GM23338 (cell line): ENCODE data around the gene EXOC3L1. TPM values are rescaled to one million over a fixed set of nuclear protein-coding genes. Genes with fewer than 3 reads are reported as not detected.
A peak's percentile ranks its signal among the peaks of the same experiment; 100 is the strongest.

Source experiments
- ATAC-seq: fragments of 200-7000 bp; cut with Tn5 transposase; 3 replicates; pipeline ENCODE4 v1.9.1; 2020
- DNase-seq: peaks from one replicate; pipeline ENCODE4 v3.0.0-alpha.2; 2015; ENCODE audit warnings: low spot score
- H2AFZ ChIP-seq: fragments of 200-600 bp; sonication (generic); 2 replicates; pipeline ENCODE4 v1.8.0; 2016; ENCODE audit warnings: antibody characterized with exemption, mild to moderate bottlenecking, moderate library complexity
- H3F3A ChIP-seq: fragments of 200-600 bp; sonication (generic); replicated peaks from 2 replicates; pipeline ENCODE4 v1.8.0; 2017; ENCODE audit warnings: antibody characterized with exemption, mixed run types, low read depth
- H3K27ac ChIP-seq: fragments of 200-600 bp; sonication (generic); 2 replicates; pipeline ENCODE4 v1.6.1; 2016; ENCODE audit warnings: low read depth
- H3K27me3 ChIP-seq: fragments of 200-600 bp; sonication (generic); 2 replicates; pipeline ENCODE4 v1.8.0; 2016; ENCODE audit warnings: mild to moderate bottlenecking, mixed run types, moderate library complexity; ENCODE audit not compliant: insufficient read depth
- H3K36me3 ChIP-seq: fragments of 200-600 bp; sonication (generic); 2 replicates; pipeline ENCODE4 v1.8.0; 2016; ENCODE audit warnings: mild to moderate bottlenecking; ENCODE audit not compliant: insufficient read depth
- H3K4me1 ChIP-seq: fragments of 200-600 bp; sonication (generic); 2 replicates; pipeline ENCODE4 v1.8.0; 2016; ENCODE audit warnings: mild to moderate bottlenecking, moderate library complexity; ENCODE audit not compliant: insufficient read depth
- H3K4me2 ChIP-seq: fragments of 200-600 bp; sonication (generic); 2 replicates; pipeline ENCODE4 v1.7.1; 2017; ENCODE audit warnings: mixed run types
- H3K4me3 ChIP-seq: fragments of 200-600 bp; sonication (generic); 2 replicates; pipeline ENCODE4 v1.6.1; 2016; ENCODE audit warnings: mixed run types
- H3K79me2 ChIP-seq: fragments of 200-600 bp; sonication (generic); replicated peaks from 2 replicates; pipeline ENCODE4 v1.8.0; 2017; ENCODE audit warnings: mild to moderate bottlenecking; ENCODE audit not compliant: insufficient read depth
- H3K9me2 ChIP-seq: fragments of 200-600 bp; sonication (generic); 2 replicates; pipeline ENCODE4 v1.8.0; 2017; ENCODE audit not compliant: insufficient read depth
- H4K20me1 ChIP-seq: fragments of 200-600 bp; sonication (generic); replicated peaks from 2 replicates; pipeline ENCODE4 v1.8.0; 2017; ENCODE audit warnings: mild to moderate bottlenecking; ENCODE audit not compliant: insufficient read depth
- H3K27ac Mint-ChIP-seq: 2 replicates; pipeline ENCODE4 v1.8.0; 2020; ENCODE audit warnings: inconsistent platforms, mild to moderate bottlenecking, moderate library complexity, mixed read lengths
- H3K27me3 Mint-ChIP-seq: 3 replicates; pipeline ENCODE4 v1.8.0; 2022; ENCODE audit warnings: low read depth, mild to moderate bottlenecking, moderate library complexity, mixed read lengths, inconsistent platforms; ENCODE audit not compliant: insufficient read depth, poor library complexity
- H3K36me3 Mint-ChIP-seq: 3 replicates; pipeline ENCODE4 v1.8.0; 2021; ENCODE audit warnings: low read depth, mild to moderate bottlenecking, inconsistent platforms, moderate library complexity, mixed read lengths
- H3K4me1 Mint-ChIP-seq: 3 replicates; pipeline ENCODE4 v1.8.0; 2020; ENCODE audit warnings: mild to moderate bottlenecking, inconsistent platforms, mixed read lengths
- H3K4me3 Mint-ChIP-seq: 3 replicates; pipeline ENCODE4 v1.8.0; 2021; ENCODE audit warnings: moderate library complexity, mild to moderate bottlenecking, inconsistent platforms, mixed read lengths
- H3K9me3 Mint-ChIP-seq: 3 replicates; pipeline ENCODE4 v1.8.0; 2020; ENCODE audit warnings: moderate library complexity, mild to moderate bottlenecking, inconsistent platforms, mixed read lengths
- NANOG ChIP-seq: IDR thresholded peaks from 2 replicates; pipeline ENCODE4 v1.6.1; 2016; ENCODE audit warnings: antibody characterized with exemption, borderline replicate concordance
- POLR2AphosphoS5 ChIP-seq: IDR thresholded peaks from 2 replicates; pipeline ENCODE4 v1.6.1; 2016; ENCODE audit warnings: antibody characterized with exemption, low read depth
- STAT1 ChIP-seq: IDR thresholded peaks from one replicate; pipeline ENCODE4 v1.6.1; 2016; ENCODE audit warnings: antibody characterized with exemption; ENCODE audit not compliant: unreplicated experiment
- ZNF331 ChIP-seq: fragments of 250-450 bp; sonication (Bioruptor Pico); IDR thresholded peaks from 2 replicates; pipeline ENCODE4 v1.5.0; 2020; ENCODE audit warnings: low read depth, mild to moderate bottlenecking, moderate library complexity
- polyA plus RNA-seq: library from polyadenylated mRNA; unstranded; fragments of >200 nt; fragmentation: Nextera tagmentation; extraction: Ambion mirVana; gene quantifications from 2 replicates; pipeline ENCODE4 v1.2.1, GENCODE V29; 2016
- total RNA-seq: library from RNA; depleted of rRNA; stranded (reverse); fragments of >200 nt; shearing (Covaris generic); gene quantifications from 2 replicates; pipeline ENCODE4 v1.2.3, GENCODE V29; 2014
- TF ChIP-seq, protein P1 (sequence below): fragments of 250-450 bp; sonication (Bioruptor Pico); IDR thresholded peaks from 2 replicates; pipeline ENCODE4 v1.5.0; 2020; ENCODE audit warnings: mild to moderate bottlenecking, moderate library complexity
- TF ChIP-seq, protein P2 (sequence below): IDR thresholded peaks from 2 replicates; pipeline ENCODE4 v1.6.1; 2016; ENCODE audit warnings: antibody characterized with exemption
- TF ChIP-seq, protein P3 (sequence below), 2 experiments: fragments of 200-600 bp in 1 of 2; sonication (generic) in 1 of 2; conservative IDR thresholded peaks; 2 replicates each; pipeline versions ENCODE4 v1.5.1 to v1.6.1; 2016 to 2017; ENCODE audit warnings: antibody characterized with exemption in 2 of 2, low read depth in 2 of 2, mild to moderate bottlenecking in 2 of 2, moderate library complexity in 1 of 2

Gene EXOC3L1
- total and polyA plus RNA-seq, 2 experiments from 2014 or later, result 1.1 to 2.3 TPM

- TF ChIP-seq, protein P1, sequence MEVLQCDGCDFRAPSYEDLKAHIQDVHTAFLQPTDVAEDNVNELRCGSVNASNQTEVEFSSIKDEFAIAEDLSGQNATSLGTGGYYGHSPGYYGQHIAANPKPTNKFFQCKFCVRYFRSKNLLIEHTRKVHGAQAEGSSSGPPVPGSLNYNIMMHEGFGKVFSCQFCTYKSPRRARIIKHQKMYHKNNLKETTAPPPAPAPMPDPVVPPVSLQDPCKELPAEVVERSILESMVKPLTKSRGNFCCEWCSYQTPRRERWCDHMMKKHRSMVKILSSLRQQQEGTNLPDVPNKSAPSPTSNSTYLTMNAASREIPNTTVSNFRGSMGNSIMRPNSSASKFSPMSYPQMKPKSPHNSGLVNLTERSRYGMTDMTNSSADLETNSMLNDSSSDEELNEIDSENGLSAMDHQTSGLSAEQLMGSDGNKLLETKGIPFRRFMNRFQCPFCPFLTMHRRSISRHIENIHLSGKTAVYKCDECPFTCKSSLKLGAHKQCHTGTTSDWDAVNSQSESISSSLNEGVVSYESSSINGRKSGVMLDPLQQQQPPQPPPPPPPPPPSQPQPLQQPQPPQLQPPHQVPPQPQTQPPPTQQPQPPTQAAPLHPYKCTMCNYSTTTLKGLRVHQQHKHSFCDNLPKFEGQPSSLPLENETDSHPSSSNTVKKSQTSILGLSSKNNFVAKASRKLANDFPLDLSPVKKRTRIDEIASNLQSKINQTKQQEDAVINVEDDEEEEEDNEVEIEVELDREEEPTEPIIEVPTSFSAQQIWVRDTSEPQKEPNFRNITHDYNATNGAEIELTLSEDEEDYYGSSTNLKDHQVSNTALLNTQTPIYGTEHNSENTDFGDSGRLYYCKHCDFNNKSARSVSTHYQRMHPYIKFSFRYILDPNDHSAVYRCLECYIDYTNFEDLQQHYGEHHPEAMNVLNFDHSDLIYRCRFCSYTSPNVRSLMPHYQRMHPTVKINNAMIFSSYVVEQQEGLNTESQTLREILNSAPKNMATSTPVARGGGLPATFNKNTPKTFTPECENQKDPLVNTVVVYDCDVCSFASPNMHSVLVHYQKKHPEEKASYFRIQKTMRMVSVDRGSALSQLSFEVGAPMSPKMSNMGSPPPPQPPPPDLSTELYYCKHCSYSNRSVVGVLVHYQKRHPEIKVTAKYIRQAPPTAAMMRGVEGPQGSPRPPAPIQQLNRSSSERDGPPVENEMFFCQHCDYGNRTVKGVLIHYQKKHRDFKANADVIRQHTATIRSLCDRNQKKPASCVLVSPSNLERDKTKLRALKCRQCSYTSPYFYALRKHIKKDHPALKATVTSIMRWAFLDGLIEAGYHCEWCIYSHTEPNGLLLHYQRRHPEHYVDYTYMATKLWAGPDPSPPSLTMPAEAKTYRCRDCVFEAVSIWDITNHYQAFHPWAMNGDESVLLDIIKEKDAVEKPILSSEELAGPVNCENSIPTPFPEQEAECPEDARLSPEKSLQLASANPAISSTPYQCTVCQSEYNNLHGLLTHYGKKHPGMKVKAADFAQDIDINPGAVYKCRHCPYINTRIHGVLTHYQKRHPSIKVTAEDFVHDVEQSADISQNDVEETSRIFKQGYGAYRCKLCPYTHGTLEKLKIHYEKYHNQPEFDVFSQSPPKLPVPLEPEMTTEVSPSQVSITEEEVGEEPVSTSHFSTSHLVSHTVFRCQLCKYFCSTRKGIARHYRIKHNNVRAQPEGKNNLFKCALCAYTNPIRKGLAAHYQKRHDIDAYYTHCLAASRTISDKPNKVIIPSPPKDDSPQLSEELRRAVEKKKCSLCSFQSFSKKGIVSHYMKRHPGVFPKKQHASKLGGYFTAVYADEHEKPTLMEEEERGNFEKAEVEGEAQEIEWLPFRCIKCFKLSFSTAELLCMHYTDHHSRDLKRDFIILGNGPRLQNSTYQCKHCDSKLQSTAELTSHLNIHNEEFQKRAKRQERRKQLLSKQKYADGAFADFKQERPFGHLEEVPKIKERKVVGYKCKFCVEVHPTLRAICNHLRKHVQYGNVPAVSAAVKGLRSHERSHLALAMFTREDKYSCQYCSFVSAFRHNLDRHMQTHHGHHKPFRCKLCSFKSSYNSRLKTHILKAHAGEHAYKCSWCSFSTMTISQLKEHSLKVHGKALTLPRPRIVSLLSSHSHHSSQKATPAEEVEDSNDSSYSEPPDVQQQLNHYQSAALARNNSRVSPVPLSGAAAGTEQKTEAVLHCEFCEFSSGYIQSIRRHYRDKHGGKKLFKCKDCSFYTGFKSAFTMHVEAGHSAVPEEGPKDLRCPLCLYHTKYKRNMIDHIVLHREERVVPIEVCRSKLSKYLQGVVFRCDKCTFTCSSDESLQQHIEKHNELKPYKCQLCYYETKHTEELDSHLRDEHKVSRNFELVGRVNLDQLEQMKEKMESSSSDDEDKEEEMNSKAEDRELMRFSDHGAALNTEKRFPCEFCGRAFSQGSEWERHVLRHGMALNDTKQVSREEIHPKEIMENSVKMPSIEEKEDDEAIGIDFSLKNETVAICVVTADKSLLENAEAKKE (CRISPR knock-in tag), result no peak
- TF ChIP-seq, protein P2, sequence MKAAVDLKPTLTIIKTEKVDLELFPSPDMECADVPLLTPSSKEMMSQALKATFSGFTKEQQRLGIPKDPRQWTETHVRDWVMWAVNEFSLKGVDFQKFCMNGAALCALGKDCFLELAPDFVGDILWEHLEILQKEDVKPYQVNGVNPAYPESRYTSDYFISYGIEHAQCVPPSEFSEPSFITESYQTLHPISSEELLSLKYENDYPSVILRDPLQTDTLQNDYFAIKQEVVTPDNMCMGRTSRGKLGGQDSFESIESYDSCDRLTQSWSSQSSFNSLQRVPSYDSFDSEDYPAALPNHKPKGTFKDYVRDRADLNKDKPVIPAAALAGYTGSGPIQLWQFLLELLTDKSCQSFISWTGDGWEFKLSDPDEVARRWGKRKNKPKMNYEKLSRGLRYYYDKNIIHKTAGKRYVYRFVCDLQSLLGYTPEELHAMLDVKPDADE, result no peak
- TF ChIP-seq NANOG, result no peak
- no peak for TF ChIP-seq ZNF331 (CRISPR knock-in tag)
- no peak for TF ChIP-seq STAT1
- TF ChIP-seq POLR2AphosphoS5, result no peak
These were observed 21.7 kb upstream of the EXOC3L1 start (continued) for GRCh38 chr16:67211674-67212073.

- no peaks in the 10 kb centered on the region for H3K36me3 Mint-ChIP-seq
- peaks cover 12% of the 10 kb centered on the region for H3K27me3 Mint-ChIP-seq
- H3K4me1 Mint-ChIP-seq, result peaks cover 5% of the 10 kb centered on the region; the same call in 2 of the 3 replicates
- no peaks in the 10 kb centered on the region for H3K9me3 Mint-ChIP-seq
- no peak overlapping the region for H3K4me3 ChIP-seq
- no peak overlapping the region for H3K4me3 Mint-ChIP-seq
- H3K27ac Mint-ChIP-seq, result no peak overlapping the region
- no peaks in the 10 kb centered on the region for H3K9me2 ChIP-seq
- H3K36me3 ChIP-seq, result no peaks in the 10 kb centered on the region
- no peaks in the 10 kb centered on the region for H3K79me2 ChIP-seq
- H3K27ac ChIP-seq, result no peak overlapping the region
- H3F3A ChIP-seq, result no peaks in the 10 kb centered on the region
- H3K4me1 ChIP-seq, result no peaks in the 10 kb centered on the region
- H2AFZ ChIP-seq, result no peak overlapping the region
- no peaks in the 10 kb centered on the region; the same call in 1 of the 2 replicates for H4K20me1 ChIP-seq
- ATAC-seq (peak; percentile 62), DNase-seq (peak; percentile 65)
- no peak overlapping the region for H3K4me2 ChIP-seq
- TF ChIP-seq, protein P2, result no peak
- TF ChIP-seq, protein P3, sequence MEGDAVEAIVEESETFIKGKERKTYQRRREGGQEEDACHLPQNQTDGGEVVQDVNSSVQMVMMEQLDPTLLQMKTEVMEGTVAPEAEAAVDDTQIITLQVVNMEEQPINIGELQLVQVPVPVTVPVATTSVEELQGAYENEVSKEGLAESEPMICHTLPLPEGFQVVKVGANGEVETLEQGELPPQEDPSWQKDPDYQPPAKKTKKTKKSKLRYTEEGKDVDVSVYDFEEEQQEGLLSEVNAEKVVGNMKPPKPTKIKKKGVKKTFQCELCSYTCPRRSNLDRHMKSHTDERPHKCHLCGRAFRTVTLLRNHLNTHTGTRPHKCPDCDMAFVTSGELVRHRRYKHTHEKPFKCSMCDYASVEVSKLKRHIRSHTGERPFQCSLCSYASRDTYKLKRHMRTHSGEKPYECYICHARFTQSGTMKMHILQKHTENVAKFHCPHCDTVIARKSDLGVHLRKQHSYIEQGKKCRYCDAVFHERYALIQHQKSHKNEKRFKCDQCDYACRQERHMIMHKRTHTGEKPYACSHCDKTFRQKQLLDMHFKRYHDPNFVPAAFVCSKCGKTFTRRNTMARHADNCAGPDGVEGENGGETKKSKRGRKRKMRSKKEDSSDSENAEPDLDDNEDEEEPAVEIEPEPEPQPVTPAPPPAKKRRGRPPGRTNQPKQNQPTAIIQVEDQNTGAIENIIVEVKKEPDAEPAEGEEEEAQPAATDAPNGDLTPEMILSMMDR (conservative IDR thresholded peaks at IDR 0.05; ENCODE audit: low read depth in 2 of 2), result peak in 1 of 2 experiments; percentile 40; a peak in 2 of 4 replicates
- no peaks in the 10 kb centered on the region for H3K27me3 ChIP-seq
These were observed 20.4 kb upstream of the EXOC3L1 start for GRCh38 chr16:67210069-67210937.
